GM21576 (cell line): ENCODE data around the gene CDC25C.

Experiments used
- ATAC-seq: cut with Tn5 transposase; IDR thresholded peaks from one replicate; pipeline ENCODE4 v1.9.1; 2021; ENCODE audit warnings: mild to moderate bottlenecking, moderate library complexity; ENCODE audit not compliant: unreplicated experiment

Gene CDC25C

DNA sequence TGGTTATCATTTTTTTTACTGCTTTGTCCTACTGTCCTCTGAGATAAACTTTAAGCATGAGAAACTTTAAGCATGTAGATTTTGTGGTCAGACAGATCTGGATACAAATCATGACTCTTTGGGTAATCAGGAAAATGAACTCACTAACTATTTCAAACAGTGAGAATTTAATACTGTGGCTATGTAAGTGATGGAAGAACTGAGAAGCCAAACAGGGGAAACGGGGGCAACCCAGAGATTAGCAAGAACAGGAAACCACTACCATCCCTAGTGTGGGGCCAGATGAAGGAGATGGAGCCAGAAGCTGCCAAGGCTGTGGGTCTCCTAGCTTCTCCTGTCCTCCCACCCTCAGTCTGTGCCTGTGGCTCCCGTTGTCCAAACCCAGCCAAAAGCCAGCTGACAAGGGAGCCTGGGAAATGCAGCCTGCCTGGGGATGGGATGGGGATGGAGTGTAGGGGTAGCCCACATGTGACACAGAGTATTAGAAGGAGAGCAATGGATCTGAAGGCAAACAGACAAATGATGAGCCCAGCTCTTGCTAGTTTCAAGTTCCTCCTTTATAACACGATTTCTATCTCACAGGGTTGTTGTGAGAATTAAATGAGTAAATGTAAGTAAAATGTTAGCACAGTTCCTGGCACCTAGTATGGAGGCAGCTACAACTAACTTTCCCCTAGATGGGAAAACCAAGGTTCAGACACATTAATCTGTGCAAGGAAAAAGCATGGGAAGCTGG is 90.8 kb downstream of the CDC25C start:
- no peak for ATAC-seq

DNA sequence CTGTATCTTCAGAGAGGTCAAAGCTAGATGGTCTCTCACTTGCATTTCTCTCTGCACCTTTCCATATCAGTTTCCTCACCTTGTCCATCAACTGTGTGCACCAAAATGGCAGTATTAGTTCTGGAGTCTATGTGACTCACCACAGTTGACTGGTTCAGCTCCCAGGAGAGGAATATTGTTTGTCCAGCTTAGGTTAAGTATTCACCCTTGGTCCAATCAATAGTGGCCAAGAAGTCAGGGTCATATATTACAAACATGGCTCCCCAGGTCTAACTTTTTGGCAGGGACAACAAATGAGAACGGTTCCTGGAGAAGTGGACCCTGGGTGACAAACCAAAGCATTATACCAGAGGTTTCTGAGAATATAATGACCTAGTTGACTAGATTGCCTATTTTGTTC is 93.6 kb downstream of the CDC25C start:
- no peak for ATAC-seq
